ENCODE data around the gene CRHR1. TPM values are rescaled to one million over a fixed set of nuclear protein-coding genes. Genes with fewer than 3 reads are reported as not detected.

CRHR1 gene
- polyA plus RNA-seq, 3 donors, result not detected

DNA sequence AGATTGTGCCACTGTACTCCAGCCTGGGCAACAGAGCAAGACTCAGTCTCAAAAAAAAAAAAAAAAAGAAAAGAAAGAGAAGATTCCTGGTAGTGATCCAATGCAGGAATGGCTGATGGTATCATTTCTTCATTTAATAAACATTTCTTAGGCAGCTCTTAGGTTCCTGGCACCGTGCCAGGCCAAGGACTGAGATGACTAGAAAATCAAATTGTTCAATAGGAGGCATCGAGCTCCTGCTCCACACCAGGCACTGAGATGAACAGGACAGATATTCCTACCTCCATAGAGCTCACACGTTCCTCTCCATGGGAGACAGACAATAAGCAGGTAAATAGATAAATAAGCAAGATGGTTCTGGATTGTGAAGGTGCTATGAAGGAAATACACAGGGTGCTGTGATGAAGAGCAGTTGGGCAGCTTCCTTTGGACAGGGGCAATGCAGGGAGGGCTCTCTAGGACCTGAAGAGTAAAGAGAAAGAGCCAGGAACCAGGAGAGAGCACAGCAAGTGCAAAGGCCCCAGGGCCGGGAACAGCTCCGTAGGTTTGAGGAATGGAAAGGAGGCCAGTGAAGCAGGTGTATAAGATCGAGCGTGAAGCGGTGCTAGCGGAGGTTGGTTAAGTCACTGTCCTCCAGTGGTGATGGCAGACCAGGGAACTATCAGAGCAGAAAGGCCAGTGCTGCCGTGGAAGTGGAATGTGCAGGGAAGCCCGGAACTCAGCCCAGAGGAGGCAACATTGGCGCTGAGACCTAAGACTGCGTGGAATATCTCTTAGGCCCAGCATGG is 26.5 kb upstream of the CRHR1 start:
- H3K9me3 Mint-ChIP-seq, result peaks cover 0 to 1% (median 0%) of the 10 kb centered on the region in 7 donors
- no peaks in the 10 kb centered on the region for H4K20me1 ChIP-seq (ENCODE audit: insufficient read depth, low read length)
- H3K27me3 Mint-ChIP-seq (ENCODE audit: low read depth in 3 of 3), result peaks cover 12 to 37% (median 14%) of the 10 kb centered on the region in 3 donors
- TF ChIP-seq CTCF (IDR thresholded peaks at IDR 0.05), result no peak
- no peak for DNase-seq
- intact Hi-C loops (cut with micrococcal nuclease), result no loop called here
- H3K36me3 Mint-ChIP-seq, result no peaks in the 10 kb centered on the region
- no peaks in the 10 kb centered on the region for H3K36me3 ChIP-seq (replicated peaks in 1 of 2; ENCODE audit: control insufficient read depth in 1 of 2, insufficient read depth in 2 of 2, low read length in 2 of 2)
- H3K27ac ChIP-seq (ENCODE audit: low read depth in 1 of 2, low read length in 2 of 2), result no peak overlapping the region
- no peaks in the 10 kb centered on the region for H3K27me3 ChIP-seq (ENCODE audit: control insufficient read depth in 2 of 2, insufficient read depth in 2 of 2, low read length in 2 of 2)
- H2AFZ ChIP-seq (ENCODE audit: insufficient read depth, low read depth, low read length, poor library complexity, severe bottlenecking), result no peak overlapping the region
- H3K27ac Mint-ChIP-seq, result no peak overlapping the region
- H3K4me1 Mint-ChIP-seq, result no peaks in the 10 kb centered on the region
- no peaks in the 10 kb centered on the region for H3K9me3 ChIP-seq (replicated peaks in 1 of 2; ENCODE audit: control insufficient read depth in 1 of 2, insufficient read depth in 1 of 2, low read length in 2 of 2)
- no peak overlapping the region for H3K4me3 Mint-ChIP-seq
- H3K4me1 ChIP-seq (ENCODE audit: control insufficient read depth in 1 of 2, insufficient read depth in 2 of 2, low read length in 2 of 2), result no peaks in the 10 kb centered on the region
- 96% methylated on average over 10 of the region's 13 CpGs for WGBS (ENCODE audit: insufficient coverage)
- H3K4me3 ChIP-seq (replicated peaks in 1 of 3; ENCODE audit: low read depth in 2 of 3, low read length in 3 of 3), result no peak overlapping the region
- H3K4me2 ChIP-seq (replicated peaks; ENCODE audit: extremely low read depth, low read length, poor library complexity, severe bottlenecking), result no peak overlapping the region
- no peaks in the 10 kb centered on the region for H3K79me2 ChIP-seq (ENCODE audit: insufficient read depth, low read length)
- no peak overlapping the region for H3K9ac ChIP-seq (ENCODE audit: insufficient read depth, low read length, poor library complexity, severe bottlenecking)

DNA sequence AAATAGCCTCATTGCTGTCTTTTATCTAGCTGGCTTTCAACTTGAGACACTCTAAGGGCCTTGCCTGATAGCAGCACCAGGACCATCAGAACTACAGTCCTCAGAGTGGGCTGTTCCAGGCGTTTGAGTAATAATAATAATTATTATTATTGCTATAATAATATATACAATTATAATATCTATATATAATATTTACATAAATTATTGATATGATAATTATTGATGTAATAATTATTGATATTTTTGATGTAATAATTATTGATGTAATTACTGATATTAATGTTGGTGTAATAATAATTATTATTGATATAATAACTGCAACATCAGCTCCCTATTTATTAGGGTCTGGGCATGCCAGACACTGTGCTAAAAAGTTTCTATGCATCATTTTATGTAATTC is 25.6 kb upstream of the CRHR1 start:
- Histone ChIP-seq H3K79me2 (ENCODE audit: insufficient read depth, low read length) (no peaks in the 10 kb centered on the region), H3K27ac (ENCODE audit: low read depth in 1 of 2, low read length in 2 of 2) (no peak overlapping the region), H3K9ac (ENCODE audit: insufficient read depth, low read length, poor library complexity, severe bottlenecking) (no peak overlapping the region), H3K9me3 (replicated peaks in 1 of 2; ENCODE audit: control insufficient read depth in 1 of 2, insufficient read depth in 1 of 2, low read length in 2 of 2) (no peaks in the 10 kb centered on the region), H3K4me2 (replicated peaks; ENCODE audit: extremely low read depth, low read length, poor library complexity, severe bottlenecking) (no peak overlapping the region), H3K4me3 (replicated peaks in 1 of 3; ENCODE audit: low read depth in 2 of 3, low read length in 3 of 3) (no peak overlapping the region), H4K20me1 (ENCODE audit: insufficient read depth, low read length) (no peaks in the 10 kb centered on the region), H2AFZ (ENCODE audit: insufficient read depth, low read depth, low read length, poor library complexity, severe bottlenecking) (no peak overlapping the region), H3K27me3 (ENCODE audit: control insufficient read depth in 2 of 2, insufficient read depth in 2 of 2, low read length in 2 of 2) (no peaks in the 10 kb centered on the region), H3K4me1 (ENCODE audit: control insufficient read depth in 1 of 2, insufficient read depth in 2 of 2, low read length in 2 of 2) (no peaks in the 10 kb centered on the region), H3K36me3 (replicated peaks in 1 of 2; ENCODE audit: control insufficient read depth in 1 of 2, insufficient read depth in 2 of 2, low read length in 2 of 2) (no peaks in the 10 kb centered on the region)
- Mint-ChIP-seq H3K36me3 (no peaks in the 10 kb centered on the region), H3K27me3 (ENCODE audit: low read depth in 3 of 3) (peaks cover 14 to 38% (median 15%) of the 10 kb centered on the region in 3 donors), H3K9me3 (peaks cover 0 to 2% (median 0%) of the 10 kb centered on the region in 7 donors), H3K4me1 (no peaks in the 10 kb centered on the region), H3K27ac (no peak overlapping the region), H3K4me3 (peak overlapping the region in 1 of 2 donors; percentile 15)
- no peak for DNase-seq
- no CpG with 5 or more reads among the region's 1 CpG for WGBS (ENCODE audit: insufficient coverage)
- no peak for TF ChIP-seq CTCF (IDR thresholded peaks at IDR 0.05)
- intact Hi-C loops (cut with micrococcal nuclease), result no loop called here

Measured in CD14-positive monocyte (primary cell).